DLD1 (cell line): ENCODE data around the gene FKRP.
"Not testable (repeated sequence)": the region's sequence is repeated elsewhere in the genome, so short reads cannot be mapped to it uniquely, and the experiment has no call there.

Experiments used
- in situ Hi-C: cut with HindIII; loops from 2 replicates; pipeline ENCODE4 v1.10.0; 2017; ENCODE audit warnings: low sequenced_read_pairs

Gene FKRP

DNA sequence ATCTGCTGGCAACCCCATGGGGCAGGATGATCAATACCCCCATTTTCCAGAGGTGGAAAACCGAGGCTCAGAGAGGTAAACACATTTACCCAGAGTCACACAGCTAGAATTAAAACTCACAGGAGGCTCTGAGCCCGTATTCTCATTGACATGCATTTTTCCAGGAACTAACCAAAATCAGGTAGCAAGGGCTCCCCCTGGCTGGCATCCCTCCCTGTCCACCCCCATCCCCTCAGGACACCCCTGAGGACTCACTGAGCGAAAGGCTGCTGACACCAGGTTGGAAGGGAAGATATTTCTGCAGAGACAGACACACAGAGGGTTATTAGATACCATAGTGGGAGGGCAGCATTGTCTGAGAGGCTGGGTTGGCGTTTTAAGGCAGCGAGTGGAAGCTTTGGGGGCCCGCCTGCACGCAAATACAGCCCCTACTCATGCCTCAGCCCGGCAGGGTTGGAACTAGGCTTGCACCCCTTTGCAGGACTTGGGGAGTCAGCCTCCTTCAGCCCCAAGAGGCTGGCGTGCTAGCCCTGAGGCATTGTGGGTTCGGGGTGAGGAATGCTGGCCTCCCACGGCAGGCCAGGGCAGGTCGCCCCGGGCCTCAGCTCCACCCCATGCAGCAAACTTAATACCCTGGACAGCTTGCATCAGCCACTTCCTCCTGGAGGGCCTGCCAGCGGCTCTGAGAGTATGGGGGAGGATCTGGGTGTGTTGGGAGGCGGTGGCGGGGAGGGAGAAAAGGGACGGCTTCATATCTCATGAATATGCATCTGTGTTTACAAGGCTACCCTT is 38.6 kb downstream of the FKRP start:
- in situ Hi-C loops: no loop called here

DNA sequence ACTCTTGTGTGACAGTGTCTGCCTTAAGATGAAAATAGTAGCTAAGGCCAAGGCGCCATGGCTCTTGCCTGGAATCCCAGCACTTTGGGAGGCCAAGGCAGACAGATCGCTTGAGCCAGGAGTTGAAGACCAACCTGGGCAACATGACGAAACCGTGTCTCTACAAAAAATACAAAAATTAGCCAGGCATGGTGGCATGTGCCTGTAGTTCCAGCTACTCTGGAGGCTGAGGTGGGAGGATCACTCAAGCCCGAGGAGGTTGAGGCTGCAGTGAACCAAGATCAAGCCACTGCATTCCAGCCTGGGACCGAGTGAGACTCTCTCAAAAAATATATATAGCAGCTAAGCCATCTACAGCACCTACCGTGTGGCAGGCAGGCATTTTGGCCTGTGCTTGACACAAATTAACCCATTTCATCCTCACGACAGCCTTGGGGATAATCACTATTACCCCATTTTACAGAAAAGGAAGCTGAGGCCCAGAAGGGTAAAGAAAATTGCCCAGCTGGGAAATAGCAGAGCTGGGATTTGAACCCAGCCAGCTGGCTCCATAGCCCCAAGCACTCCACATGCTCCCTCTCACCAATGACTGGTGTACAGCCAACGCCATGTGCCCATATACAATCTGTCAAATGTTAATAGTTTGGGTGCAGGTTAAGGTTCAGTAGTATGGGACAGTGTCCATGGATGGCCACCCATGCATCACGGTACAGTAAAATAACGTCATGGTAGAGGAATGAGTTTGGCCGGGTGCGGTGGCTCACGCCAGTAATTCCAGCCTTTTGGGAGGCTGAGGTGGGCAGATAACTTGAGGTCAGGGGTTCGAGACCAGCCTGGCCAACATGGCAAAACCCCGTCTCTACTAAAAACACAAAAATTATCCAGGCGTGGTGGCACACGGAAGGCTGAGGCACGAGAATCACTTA is 39.5 kb downstream of the FKRP start:
- in situ Hi-C loops: no loop called here

DNA sequence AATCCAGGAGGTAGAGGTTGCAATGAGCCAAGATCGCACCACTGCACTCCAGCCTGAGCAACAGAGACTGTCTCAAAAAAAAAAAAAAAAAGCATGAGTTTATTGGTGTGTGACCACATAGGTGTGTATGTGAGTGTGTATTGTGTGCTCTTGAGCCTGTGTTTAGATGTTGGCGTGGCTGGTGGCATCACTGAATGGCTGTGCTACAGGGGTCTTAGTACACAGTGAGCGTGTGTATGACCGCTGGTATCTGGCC is 40.1 kb downstream of the FKRP start:
- in situ Hi-C loops: no loop called here

DNA sequence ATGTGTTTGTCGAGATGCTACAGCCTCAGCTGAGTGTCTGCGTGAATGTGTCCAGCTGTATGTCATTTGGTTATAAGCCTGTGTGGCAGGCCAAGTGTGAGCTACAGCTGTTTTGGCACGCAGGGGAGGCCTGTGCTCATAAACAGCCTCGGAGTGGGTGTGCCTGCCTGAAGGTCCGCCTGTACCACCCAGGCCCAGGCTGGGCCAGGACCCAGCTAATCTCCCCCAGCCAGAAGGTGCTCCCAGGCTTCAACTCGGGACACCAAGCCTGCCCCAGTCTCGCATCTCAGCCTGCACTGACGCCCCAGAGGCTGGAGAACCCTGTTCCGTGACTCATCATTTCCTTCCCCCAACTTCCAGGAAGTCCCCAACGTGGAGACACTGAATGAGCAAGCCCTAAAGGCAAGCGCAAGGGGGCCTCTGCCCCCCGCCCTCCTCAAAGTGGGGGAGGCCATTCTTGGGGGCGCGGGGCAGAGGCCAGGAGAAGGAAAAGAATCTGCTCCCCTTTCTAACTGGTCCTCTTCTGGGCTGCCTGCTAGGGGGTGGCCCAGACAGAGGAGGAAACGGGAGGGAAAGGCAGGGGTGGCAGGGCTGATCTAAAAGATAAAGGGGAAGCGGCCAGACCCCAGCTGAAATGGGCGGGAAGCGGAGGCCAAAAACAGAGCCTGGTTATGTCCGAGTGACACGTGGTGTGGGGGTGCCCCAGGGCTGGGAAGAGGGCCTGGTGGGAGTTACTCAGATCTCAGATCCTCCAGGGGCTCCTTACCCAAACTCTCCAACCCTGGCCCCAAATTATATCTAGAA is 40.6 kb downstream of the FKRP start:
- in situ Hi-C loops: no loop called here

DNA sequence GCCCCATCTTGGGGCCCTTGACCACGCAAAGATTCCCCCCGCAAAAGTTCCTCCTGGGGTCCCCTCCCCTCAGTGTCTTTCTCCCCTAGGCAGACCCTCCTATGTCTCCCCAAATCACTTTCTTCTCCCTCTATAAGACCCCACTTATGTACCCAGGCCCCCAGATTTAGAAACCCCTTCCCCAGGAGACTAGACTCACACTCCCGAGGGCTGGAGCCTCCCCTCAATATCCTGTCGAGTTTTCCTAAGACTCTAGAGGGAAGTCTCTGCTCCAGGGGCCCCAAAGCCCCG is 41.1 kb downstream of the FKRP start:
- in situ Hi-C loops: no loop called here

DNA sequence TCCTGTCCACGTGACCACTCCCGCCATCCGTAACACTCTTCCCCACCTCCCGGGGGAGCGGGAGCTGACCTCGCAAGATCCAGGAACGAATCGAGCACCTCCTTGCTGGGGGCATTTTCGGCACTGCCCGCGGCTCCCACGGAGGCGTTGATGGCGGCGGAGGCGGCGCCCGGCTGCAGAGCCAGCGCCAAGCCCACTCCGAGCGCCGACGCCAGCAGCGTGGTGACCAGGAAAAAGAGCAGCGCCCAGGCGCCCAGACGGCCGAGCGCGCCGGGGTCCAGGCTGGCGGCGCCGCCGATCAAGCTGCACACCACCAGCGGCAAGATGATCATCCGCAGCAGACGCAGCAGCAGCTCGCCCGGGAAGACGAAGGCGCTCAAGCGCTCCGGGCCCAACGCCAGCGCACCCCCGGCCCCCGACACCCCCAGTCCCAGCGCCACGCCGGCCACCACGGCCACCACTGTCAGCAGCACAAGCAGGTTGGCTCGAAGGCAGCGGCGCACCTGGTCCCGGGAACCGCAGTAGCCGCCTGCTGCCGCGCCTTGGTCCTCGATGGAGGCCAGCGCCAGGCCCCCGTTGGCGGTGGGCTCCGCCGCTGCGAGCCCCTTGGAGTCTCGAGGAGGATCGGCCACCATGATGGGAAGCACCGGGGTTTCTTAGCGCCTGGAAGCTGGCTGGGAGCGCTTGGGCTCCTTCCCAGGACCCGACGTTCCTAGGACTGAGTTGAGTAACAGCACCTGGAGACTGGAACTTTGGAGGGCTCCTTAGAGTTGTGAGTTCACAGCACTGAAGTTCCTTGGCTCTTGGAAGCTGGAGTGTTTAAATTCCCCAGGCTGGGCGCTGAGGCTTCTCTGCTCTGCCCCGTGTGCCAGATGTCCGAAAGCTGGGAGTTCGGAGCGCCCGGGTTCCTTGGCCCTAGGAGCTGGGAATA is 41.7 kb downstream of the FKRP start:
- in situ Hi-C loops: no loop called here

DNA sequence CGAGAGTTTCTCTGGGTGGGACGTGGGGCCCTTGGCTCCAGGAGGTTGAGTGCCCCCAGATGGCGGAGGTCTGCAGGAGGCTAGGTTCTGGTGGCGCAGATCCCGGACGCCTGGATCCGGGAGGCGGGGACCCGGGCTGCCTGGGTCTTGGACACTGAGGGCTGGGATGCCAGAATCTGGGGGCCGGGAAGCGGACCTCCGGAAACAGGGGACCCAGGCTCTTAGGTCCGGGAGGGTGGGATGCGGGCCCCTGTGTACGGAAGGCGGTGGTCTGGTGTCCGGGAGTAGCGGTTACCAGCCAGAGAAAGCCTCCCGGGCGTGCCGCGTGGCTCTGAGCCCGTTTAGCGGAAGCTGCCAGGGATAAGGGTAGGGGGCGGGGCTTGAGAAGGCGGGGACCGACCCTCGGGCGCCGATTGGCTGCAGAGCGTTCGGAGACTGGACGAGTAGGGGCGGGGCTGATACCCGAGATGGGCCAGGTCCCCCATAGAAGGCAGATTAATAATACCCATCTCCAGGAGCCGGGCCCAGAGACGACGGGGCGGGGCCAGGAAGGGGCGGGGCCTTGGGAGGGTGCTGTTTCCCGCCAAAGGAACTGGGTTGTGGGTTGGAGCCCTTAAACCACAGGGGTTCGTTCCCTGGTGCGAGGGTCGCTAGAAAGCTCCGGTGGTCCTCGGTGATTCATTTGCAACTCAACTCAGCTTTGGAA is 42.6 kb downstream of the FKRP start, which contains the start of gene SLC1A5:
TSS of gene SLC1A5 (minus strand) at position 333 of the 706 bp plus-strand sequence. CDS start 629 bp downstream, outside the sequence.
- in situ Hi-C loops: no loop called here

DNA sequence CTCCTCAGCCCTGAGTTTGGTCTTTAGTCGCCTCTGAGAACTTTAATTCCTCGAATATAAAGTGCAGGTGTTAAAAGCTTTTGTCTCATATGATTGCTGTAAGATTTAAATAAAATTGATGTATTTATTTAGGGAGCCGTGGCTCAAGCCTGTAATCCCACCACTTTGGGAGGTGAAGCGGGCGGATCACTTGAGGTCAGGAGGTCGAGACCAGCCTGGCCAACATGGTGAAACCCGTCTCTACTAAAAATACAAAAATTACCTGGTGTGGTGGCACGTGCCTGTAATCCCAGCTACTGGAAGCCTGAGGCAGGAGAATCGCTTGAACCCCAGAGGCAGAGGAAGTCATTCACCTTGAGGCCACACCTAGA is 43.1 kb downstream of the FKRP start:
- in situ Hi-C loops: no loop called here

DNA sequence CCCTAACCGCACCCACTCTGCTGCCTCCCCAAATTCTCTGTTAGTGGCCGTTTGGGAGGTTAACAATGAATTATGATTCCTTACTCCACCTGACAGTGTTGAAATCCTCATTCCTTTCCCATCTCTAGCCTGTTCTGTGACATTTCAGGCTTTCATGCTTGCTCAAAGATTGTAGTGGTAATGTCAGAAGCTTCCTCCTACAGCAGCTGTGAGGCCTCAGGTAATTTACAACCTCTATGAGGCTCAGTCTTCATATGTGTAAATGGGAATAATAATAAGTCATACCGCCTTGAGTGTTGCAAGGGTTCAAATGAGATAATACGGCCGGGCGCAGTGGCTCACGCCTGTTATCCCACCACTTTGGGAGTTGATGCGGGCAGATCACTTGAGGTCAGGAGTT is 43.5 kb downstream of the FKRP start:
- in situ Hi-C loops: no loop called here

DNA sequence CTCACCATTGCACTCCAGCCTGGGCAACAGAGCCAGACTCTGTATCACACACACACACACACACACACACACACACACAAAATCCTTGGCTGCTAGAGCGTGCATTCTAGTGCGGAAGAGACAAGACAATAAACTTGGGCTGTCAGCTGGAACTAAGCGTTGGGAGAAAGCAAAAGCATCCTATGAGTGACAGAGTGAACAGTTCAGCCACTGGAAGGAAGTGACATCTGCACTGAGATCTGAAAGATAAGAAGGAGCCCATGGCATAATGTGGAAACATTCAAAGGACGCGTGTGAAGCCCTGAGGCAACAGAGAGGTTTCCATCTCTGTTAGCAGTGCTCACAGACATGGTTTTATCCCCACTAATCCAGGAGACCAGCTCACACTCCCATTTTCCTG is 46.1 kb downstream of the FKRP start:
- in situ Hi-C loops: no loop called here

DNA sequence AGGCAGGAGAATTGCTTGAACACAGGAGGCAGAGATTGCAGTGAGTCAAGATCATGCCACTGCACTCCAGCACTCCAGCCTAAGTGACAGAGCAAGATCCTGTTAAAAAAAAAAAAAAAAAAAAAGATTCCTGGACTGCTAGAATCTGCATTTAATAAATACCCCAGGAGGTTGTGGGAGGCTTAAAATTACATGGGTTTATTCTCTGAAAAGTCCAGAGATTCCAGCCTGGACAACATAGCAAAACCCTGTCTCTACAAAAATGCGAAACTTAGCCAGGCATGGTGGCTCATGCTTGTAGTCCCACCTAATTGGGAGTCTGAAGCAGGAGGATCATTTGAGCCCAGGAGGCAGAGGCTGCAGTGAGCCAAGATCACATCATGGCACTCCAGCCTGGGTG is 52.0 kb downstream of the FKRP start:
- in situ Hi-C loops: no loop called here

DNA sequence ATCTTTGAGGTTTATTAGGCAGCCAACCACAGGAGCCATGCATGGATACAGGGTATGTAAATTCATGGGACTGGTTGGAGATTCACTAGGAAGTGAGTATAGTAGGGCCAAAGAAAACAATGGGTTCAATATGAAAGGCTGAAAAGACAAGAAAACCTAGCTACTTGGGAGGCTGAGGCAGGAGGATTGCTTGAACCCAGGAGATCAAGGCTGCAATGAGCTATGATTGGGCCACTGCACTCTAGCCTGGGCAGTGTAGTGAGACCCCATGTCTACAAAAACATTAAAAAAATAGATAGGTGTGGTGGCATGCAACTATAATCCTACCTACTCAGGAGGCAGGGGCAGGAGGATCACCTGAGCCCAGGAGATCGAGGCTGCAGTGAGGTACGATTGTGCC is 52.9 kb downstream of the FKRP start:
- in situ Hi-C loops: no loop called here

DNA sequence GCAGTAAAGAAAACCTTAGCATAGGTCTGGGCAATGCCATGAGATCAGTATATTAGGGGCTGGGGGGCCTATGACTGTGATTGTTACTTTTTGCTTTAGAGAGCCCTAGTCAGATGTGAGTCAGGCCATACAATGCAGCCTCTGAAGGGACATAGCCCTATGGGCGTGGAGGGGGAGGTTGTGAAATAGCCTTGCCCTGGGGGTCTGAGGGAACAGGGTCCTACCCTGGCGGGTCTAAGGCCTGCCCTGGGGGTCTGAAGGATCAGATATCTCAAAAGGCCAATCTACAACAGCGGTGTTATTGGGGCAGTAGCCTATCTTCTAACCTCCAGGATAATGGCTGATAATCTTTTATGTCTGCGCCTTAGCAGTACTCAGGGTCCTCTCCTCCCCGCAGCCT is 56.3 kb downstream of the FKRP start:
- in situ Hi-C loops: no loop called here

DNA sequence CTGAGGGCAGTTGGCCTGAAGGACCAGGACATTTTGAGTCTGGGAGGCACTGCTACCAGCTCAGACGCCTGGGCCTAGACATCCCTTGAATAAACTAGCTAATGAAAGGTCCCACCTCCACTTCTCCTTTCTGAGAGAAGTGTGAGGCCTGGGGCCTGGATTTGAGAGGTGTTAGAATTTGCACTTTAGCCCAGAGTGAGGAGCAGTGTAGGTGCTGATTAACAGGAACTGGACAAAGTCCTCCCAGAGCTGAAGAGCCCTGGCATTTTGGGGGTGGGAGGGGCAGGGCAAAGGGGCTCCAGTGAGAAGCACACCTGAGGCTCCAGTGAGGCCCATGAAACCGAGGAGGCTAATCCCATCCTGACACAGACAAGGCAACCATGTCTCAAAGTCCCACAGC is 57.7 kb downstream of the FKRP start:
- in situ Hi-C loops: no loop called here

DNA sequence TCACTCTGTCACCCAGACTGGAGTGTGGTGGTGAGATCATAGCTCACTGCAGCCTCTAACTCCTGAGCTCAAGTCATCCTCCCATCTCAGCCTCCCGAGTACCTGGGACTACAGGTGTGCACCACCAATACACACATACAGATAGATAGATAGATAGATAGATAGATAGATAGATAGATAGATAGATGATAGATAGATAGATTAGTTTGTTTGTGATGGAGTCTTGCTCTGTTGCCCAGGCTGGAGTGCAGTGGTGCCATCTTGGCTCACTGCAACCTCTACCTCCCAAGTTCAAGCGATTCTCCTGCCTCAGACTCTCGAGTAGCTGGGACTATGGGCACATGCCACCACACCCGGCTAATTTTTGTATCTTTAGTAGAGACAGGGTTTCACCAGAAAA is 58.6 kb downstream of the FKRP start:
- in situ Hi-C loops: not testable (repeated sequence)

DNA sequence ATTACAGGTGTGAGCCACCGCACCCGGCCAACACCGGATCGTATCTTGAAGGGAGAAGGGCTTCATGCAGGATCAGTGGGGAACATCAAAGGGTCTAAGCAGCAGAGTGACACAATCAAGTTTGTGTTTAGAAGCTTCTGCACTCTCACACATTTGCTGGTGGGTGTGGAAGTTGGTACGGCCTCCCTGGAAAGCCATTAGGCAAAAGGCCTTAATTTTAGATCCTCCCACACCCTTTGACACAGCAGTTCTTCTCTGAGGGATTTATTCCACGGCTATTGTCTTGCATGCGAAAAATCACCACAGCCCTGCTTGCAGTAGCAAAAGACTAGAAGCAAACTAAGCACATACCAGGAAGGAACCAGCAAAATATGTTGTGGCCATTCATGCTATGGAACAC is 60.8 kb downstream of the FKRP start:
- in situ Hi-C loops: no loop called here
